Glutamatergic neuron (in vitro differentiated cells): ENCODE results near the gene MAFG. TPM values are rescaled to one million over a fixed set of nuclear protein-coding genes. Genes with fewer than 3 reads are reported as not detected.
A peak's percentile ranks its signal among the peaks of the same experiment; 100 is the strongest.

Experiments used
- DNase-seq: peaks from one replicate; pipeline ENCODE4 v3.0.0; 2022
- H3K27ac Mint-ChIP-seq: one replicate; pipeline ENCODE4 v1.8.0; 2020; ENCODE audit warnings: mild to moderate bottlenecking, mixed read lengths, inconsistent platforms; ENCODE audit not compliant: unreplicated experiment
- H3K27me3 Mint-ChIP-seq: one replicate; pipeline ENCODE4 v1.8.0; 2020; ENCODE audit warnings: mild to moderate bottlenecking, moderate library complexity, mixed read lengths, inconsistent platforms; ENCODE audit not compliant: unreplicated experiment
- H3K36me3 Mint-ChIP-seq: one replicate; pipeline ENCODE4 v1.8.0; 2020; ENCODE audit warnings: mild to moderate bottlenecking, mixed read lengths, inconsistent platforms; ENCODE audit not compliant: unreplicated experiment
- H3K4me1 Mint-ChIP-seq: one replicate; pipeline ENCODE4 v1.8.0; 2020; ENCODE audit warnings: mild to moderate bottlenecking, low read depth, mixed read lengths, inconsistent platforms; ENCODE audit not compliant: unreplicated experiment
- H3K4me3 Mint-ChIP-seq: one replicate; pipeline ENCODE4 v1.8.0; 2020; ENCODE audit warnings: mild to moderate bottlenecking, mixed read lengths, inconsistent platforms; ENCODE audit not compliant: unreplicated experiment
- H3K9me3 Mint-ChIP-seq: one replicate; pipeline ENCODE4 v1.8.0; 2020; ENCODE audit warnings: mild to moderate bottlenecking, moderate library complexity, mixed read lengths, inconsistent platforms; ENCODE audit not compliant: unreplicated experiment
- total RNA-seq: library from RNA; stranded (reverse); fragmentation: NEBNext Ultra II Directional; extraction: Animal tissue kit (Norgen Biotek cat#: 25700); gene quantifications from one replicate; pipeline ENCODE4 v1.2.1, GENCODE V29; 2021; ENCODE audit not compliant: unreplicated experiment
- TF ChIP-seq, protein P1 (sequence below): fragments of 200-600 bp; sonication (generic); IDR thresholded peaks from one replicate; pipeline ENCODE4 v1.5.0; 2021; ENCODE audit not compliant: partially characterized antibody, unreplicated experiment

Gene MAFG
- total RNA-seq, 1 donor from 2014 or later = 30.6 TPM

DNA sequence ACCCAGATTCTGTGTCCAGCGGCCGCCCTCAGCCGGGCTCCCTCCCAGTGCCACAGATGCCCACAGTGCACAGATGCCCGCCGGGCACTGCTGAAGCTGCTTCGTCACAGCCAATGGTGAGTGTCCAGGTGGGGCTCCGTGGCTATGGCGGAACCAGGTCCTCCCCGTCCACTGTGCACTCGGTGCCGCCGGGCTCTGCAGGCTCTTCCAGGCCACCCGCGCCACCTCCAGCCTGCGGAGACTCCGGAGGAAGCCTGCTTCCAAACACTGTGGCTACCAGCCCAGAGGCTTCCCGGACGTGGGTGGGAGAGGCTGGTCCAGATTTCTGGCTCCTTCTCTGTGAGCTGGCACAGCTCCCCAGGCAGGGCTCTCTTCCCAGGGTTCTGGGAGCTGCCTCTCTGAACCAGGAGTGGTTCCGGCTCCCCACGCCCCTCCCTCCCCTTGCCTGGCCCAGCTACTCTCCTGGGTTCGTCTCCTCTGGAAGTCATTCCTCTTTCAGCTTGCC is 12.4 kb upstream of the MAFG start:
- Mint-ChIP-seq H3K9me3 (peaks cover 6% of the 10 kb centered on the region), H3K27ac (no peak overlapping the region), H3K27me3 (peaks cover 7% of the 10 kb centered on the region), H3K36me3 (no peaks in the 10 kb centered on the region), H3K4me3 (peak overlapping the region; percentile 34), H3K4me1 (peaks cover 15% of the 10 kb centered on the region)
- DNase-seq = no peak
- TF ChIP-seq, protein P1, sequence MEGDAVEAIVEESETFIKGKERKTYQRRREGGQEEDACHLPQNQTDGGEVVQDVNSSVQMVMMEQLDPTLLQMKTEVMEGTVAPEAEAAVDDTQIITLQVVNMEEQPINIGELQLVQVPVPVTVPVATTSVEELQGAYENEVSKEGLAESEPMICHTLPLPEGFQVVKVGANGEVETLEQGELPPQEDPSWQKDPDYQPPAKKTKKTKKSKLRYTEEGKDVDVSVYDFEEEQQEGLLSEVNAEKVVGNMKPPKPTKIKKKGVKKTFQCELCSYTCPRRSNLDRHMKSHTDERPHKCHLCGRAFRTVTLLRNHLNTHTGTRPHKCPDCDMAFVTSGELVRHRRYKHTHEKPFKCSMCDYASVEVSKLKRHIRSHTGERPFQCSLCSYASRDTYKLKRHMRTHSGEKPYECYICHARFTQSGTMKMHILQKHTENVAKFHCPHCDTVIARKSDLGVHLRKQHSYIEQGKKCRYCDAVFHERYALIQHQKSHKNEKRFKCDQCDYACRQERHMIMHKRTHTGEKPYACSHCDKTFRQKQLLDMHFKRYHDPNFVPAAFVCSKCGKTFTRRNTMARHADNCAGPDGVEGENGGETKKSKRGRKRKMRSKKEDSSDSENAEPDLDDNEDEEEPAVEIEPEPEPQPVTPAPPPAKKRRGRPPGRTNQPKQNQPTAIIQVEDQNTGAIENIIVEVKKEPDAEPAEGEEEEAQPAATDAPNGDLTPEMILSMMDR = no peak

DNA sequence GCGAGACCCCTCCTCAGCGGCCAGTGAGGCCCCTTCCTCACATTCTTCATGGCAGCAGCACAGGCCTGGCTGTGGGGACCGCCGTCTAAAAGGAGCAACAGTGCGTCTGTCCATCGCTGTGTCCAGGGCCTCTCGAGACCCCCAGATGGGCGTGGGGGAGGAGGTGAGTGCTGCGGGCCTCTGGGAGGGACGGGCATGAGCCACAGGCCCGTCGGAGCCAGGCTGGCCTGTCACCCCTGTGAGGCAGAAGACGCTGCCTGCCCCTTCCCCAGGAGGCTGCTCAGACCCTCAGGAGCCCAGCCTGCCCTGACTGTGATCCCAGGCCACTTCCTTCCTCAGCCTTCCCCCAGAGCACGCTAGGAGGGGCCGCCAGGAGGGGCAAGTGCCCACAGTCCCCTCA is 11.7 kb upstream of the MAFG start:
- Mint-ChIP-seq H3K27me3 (peaks cover 8% of the 10 kb centered on the region), H3K36me3 (no peaks in the 10 kb centered on the region), H3K4me3 (peak overlapping the region; percentile 42)

DNA sequence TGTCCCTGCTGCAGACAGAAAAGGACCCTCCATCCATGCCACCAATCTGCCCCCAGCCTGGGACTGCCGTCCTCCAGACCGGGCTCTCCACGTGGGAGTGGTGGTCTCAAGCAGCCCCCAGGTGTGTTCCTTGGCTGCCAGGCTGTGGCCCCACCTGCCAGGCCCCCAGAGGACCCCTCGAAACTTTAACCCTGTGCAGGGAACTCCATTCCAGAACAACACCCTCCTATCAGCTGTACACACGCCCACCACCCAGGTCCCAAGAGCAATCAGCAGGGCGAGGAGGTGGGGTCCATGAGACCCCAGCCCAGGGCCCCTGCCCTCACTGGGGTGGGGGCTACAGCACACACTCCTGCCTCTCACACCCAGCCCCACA is 8.2 kb upstream of the MAFG start:
- TF ChIP-seq, protein P1 = no peak
- Mint-ChIP-seq H3K27ac (no peak overlapping the region), H3K4me1 (peaks cover 18% of the 10 kb centered on the region), H3K36me3 (no peaks in the 10 kb centered on the region), H3K27me3 (peaks cover 17% of the 10 kb centered on the region), H3K4me3 (peak overlapping the region; percentile 85), H3K9me3 (peaks cover 4% of the 10 kb centered on the region)
- no peak for DNase-seq

More for the DNA sequence above, 11.7 kb upstream of the MAFG start:
- TF ChIP-seq, protein P1 = no peak
- Mint-ChIP-seq H3K27ac (no peak overlapping the region), H3K9me3 (peaks cover 6% of the 10 kb centered on the region), H3K4me1 (peaks cover 15% of the 10 kb centered on the region)
- no peak for DNase-seq

DNA sequence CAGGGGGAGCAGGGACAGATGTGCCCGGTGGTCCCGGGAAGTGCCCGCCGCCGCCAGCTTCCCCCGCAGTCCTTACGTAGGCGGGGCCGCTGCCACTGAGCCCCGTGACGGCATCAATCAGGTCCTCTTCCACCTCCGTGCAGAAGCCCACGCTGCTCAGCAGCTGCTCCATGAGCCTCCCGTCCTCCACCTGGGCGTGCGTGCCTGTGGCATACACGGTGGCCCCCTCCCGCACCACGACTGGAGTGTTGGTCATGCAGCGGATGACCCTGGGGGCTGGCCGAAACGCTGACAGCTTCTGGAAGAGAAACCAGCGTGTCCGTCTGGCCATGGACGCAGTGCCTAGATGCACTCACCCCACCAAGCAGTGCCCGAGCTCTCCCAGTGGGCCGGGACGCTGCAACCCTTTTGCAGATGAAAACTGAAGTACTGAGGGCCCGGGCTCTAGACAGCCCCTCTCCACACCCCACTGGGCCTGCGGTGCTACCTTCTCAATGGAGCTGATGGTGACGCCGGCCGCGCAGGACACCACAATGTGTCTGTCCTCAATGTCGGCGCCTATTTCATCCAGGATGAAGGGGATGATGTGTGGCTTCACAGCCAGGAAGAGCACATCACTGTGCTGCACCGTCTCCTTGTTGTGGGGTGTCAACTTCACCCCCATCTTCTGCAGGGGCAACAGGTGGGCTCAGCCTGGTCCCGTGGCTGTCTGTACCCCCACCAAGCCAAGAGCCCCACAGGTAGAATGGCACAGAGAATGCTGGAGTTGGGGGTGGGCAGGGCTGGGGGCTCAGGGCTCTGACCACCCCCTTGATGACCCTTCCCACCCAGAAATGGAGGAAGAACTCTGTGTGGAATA is 7.5 kb upstream of the MAFG start:
- H3K27me3 Mint-ChIP-seq = peaks cover 15% of the 10 kb centered on the region
- peak overlapping the region; percentile 85 for H3K4me3 Mint-ChIP-seq
- H3K36me3 Mint-ChIP-seq = no peaks in the 10 kb centered on the region
- H3K9me3 Mint-ChIP-seq = peaks cover 4% of the 10 kb centered on the region
- H3K4me1 Mint-ChIP-seq = peaks cover 20% of the 10 kb centered on the region
- TF ChIP-seq, protein P1 = no peak
- H3K27ac Mint-ChIP-seq = no peak overlapping the region
- DNase-seq = no peak
